K562 (cell line): ENCODE results near the gene EXOC4. TPM values are rescaled to one million over a fixed set of nuclear protein-coding genes. Genes with fewer than 3 reads are reported as not detected.

Experiments
- ATAC-seq: fragments of 200-7000 bp; cut with Tn5 transposase; 3 replicates; pipeline ENCODE4 v1.9.1; 2020; ENCODE audit warnings: moderate library complexity
- BruUV-seq: library from RNA; stranded (reverse); fragments of 400-500 nt; replicated peaks from 2 replicates; lab custom pipeline; 2021; lab: Mats Ljungman, UMichigan
- CTCF ChIA-PET: fragments of 300-600 bp; formaldehyde crosslinking; extraction: SDS; loops from one replicate; lab custom pipeline; 2021; ENCODE audit warnings: low intra/inter-chr PET ratio; lab: Yijun Ruan, JAX
- POLR2A ChIA-PET: fragments of 300-600, 350-650 bp; sonication (Branson Sonifier 250); formaldehyde crosslinking; extraction: SDS; loops from one replicate; lab custom pipeline; 2021; ENCODE audit warnings: antibody characterized with exemption, inconsistent platforms; lab: Yijun Ruan, JAX
- DNase-seq, 4 experiments: peaks; one replicate each; pipeline versions ENCODE4 v3.0.0 to v3.0.0-alpha.2; 2011 to 2018; ENCODE audit warnings: low spot score in 3 of 4, mixed read lengths in 3 of 4; ENCODE audit errors: extremely low read depth in 1 of 4
- FAIRE-seq: peaks from 2 replicates; lab custom pipeline; 2011; peaks lifted over from hg19 to GRCh38; lab: Jason Lieb, UNC
- H2AFZ ChIP-seq: 2 replicates; pipeline ENCODE4 v1.6.0; 2011; ENCODE audit warnings: low read depth, low read length, control low read depth, inconsistent platforms
- H3K27ac ChIP-seq: fragments of 200-600 bp; 3 replicates; pipeline ENCODE4 v1.8.0; 2011; ENCODE audit warnings: low read depth, mild to moderate bottlenecking, control low read depth, inconsistent platforms, low read length, moderate library complexity, mixed read lengths; ENCODE audit errors: extremely low read depth
- H3K27me3 ChIP-seq, 2 experiments: fragments of 300-600 bp in 1 of 2; 2 replicates in 1 of 2; 3 replicates in 1 of 2; pipeline versions ENCODE4 v1.6.0 to v1.8.0; 2011; ENCODE audit warnings: inconsistent platforms in 2 of 2, low read length in 2 of 2, mild to moderate bottlenecking in 1 of 2, mixed read lengths in 1 of 2, moderate library complexity in 1 of 2; ENCODE audit not compliant: control insufficient read depth in 2 of 2, insufficient read depth in 2 of 2
- H3K36me3 ChIP-seq: fragments of 300-600 bp; 3 replicates; pipeline ENCODE4 v1.8.0; 2011; ENCODE audit warnings: mild to moderate bottlenecking, low read length, inconsistent platforms; ENCODE audit not compliant: control insufficient read depth, insufficient read depth
- H3K4me1 ChIP-seq, 2 experiments: fragments of 200-600 bp in 1 of 2; replicated peaks in 1 of 2; 2 replicates in 1 of 2; 3 replicates in 1 of 2; pipeline versions ENCODE4 v1.5.1 to v1.8.0; 2011; ENCODE audit warnings: inconsistent platforms in 2 of 2, low read length in 2 of 2, mild to moderate bottlenecking in 1 of 2, mixed read lengths in 1 of 2, moderate library complexity in 1 of 2; ENCODE audit not compliant: control insufficient read depth in 2 of 2, insufficient read depth in 2 of 2
- H3K4me2 ChIP-seq: 2 replicates; pipeline ENCODE4 v1.6.1; 2011; ENCODE audit warnings: low read length, control low read depth, inconsistent platforms, mixed read lengths; ENCODE audit not compliant: insufficient read depth
- H3K4me3 ChIP-seq: fragments of 200-600 bp; sonication (generic), shearing (Covaris generic); 2 replicates; pipeline ENCODE4 v1.5.1; 2016; ENCODE audit warnings: control low read depth, inconsistent platforms
- H3K79me2 ChIP-seq: fragments of 200-600 bp; 3 replicates; pipeline ENCODE4 v1.8.0; 2011; ENCODE audit warnings: low read length, inconsistent platforms; ENCODE audit not compliant: control insufficient read depth, insufficient read depth
- H3K9ac ChIP-seq, 2 experiments: 2 replicates each; pipeline versions ENCODE4 v1.6.0 to v1.6.1; 2011; ENCODE audit warnings: low read depth in 2 of 2, low read length in 2 of 2, control low read depth in 1 of 2, inconsistent platforms in 1 of 2, mild to moderate bottlenecking in 1 of 2, mixed read lengths in 1 of 2; ENCODE audit not compliant: insufficient read depth in 1 of 2
- H3K9me1 ChIP-seq: one replicate; pipeline ENCODE4 v1.6.0; 2011; ENCODE audit warnings: inconsistent platforms, mild to moderate bottlenecking, low read length, moderate library complexity; ENCODE audit not compliant: control insufficient read depth, insufficient read depth
- H3K9me3 ChIP-seq: replicated peaks from 2 replicates; pipeline ENCODE4 v1.5.1; 2011; ENCODE audit warnings: low read depth, low read length, inconsistent platforms; ENCODE audit not compliant: control insufficient read depth, insufficient read depth
- H4K20me1 ChIP-seq: replicated peaks from 2 replicates; pipeline ENCODE4 v1.6.1; 2011; ENCODE audit warnings: low read length, inconsistent platforms, mixed read lengths; ENCODE audit not compliant: control insufficient read depth, insufficient read depth
- ZNF589 ChIP-seq: fragments of 200-800 bp; sonication (Bioruptor generic); IDR thresholded peaks from 2 replicates; pipeline ENCODE4 v1.6.1; 2016; ENCODE audit warnings: low read depth, missing genetic modification characterization, missing compliant biosample characterization
- WGBS: fragments of 100-300 bp; shearing (Covaris generic); methylation state at CpG from one replicate; pipeline ENCODE4 v1.1.6; 2016; ENCODE audit warnings: low coverage, mixed read lengths; ENCODE audit not compliant: insufficient coverage; ENCODE audit errors: missing lambda C conversion rate; 5-methylcytosine and 5-hydroxymethylcytosine counted together
- in situ Hi-C: fragments of 300-500 bp; cut with MboI; formaldehyde crosslinking; loops from 4 replicates; pipeline ENCODE4 v1.15.0; 2018; ENCODE audit warnings: inconsistent platforms, mixed read lengths
- intact Hi-C: fragments of 100-400 bp; cut with micrococcal nuclease; formaldehyde crosslinking; loops from 2 replicates; pipeline ENCODE4 v1.14.2; 2022
- polyA plus RNA-seq, 8 experiments: library from polyadenylated mRNA; depleted of rRNA in 4 of 8; stranded (reverse) in 5 of 8; unstranded in 3 of 8; fragments of >200 nt; fragmentation: Nextera tagmentation in 2 of 8; fragmentation: Illumina TruSeq in 1 of 8; extraction: Ambion mirVana in 2 of 8; extraction: Trizol in 1 of 8; gene quantifications; 2 replicates each; pipeline versions ENCODE4 v1.2.1 to v1.2.3, GENCODE V29; 2011 to 2014; ENCODE audit warnings: inconsistent platforms in 1 of 8, missing spikeins in 1 of 8
- total RNA-seq, 7 experiments: library from RNA; depleted of rRNA in 6 of 7; stranded (reverse); fragments of >200 nt in 6 of 7; fragmentation: Illumina TruSeq in 2 of 7; extraction: Trizol in 2 of 7; gene quantifications; 2 replicates each; pipeline versions ENCODE4 v1.2.1 to v1.2.3, GENCODE V29; 2011 to 2021; ENCODE audit warnings: low replicate concordance in 1 of 7
- TF ChIP-seq, protein P1 (sequence below): fragments of 150-350 bp; IDR thresholded peaks from 2 replicates; pipeline ENCODE4 v1.6.1; 2014; ENCODE audit warnings: low read depth, mild to moderate bottlenecking, low read length, borderline replicate concordance
- TF ChIP-seq, protein P2 (sequence below): fragments of 450-650 bp; IDR thresholded peaks from 2 replicates; pipeline ENCODE4 v1.6.1; 2016; ENCODE audit warnings: low read depth, mild to moderate bottlenecking, moderate library complexity
- TF ChIP-seq, protein P3 (sequence below): sonication (generic); formaldehyde crosslinking; IDR thresholded peaks from 2 replicates; pipeline ENCODE4 v1.8.0; 2022; ENCODE audit warnings: mild to moderate bottlenecking, low read depth, missing genetic modification reagents
- TF ChIP-seq, protein P4 (sequence below): fragments of 450-650 bp; IDR thresholded peaks from 2 replicates; pipeline ENCODE4 v1.7.0; 2016; ENCODE audit warnings: borderline replicate concordance

Gene EXOC4
- total and polyA plus RNA-seq, 9 of the 15 experiments (the other 6 are each of a cell fraction or from before 2014, with no cell fraction given): 18.5 to 73.1 (median 46.6) TPM

DNA sequence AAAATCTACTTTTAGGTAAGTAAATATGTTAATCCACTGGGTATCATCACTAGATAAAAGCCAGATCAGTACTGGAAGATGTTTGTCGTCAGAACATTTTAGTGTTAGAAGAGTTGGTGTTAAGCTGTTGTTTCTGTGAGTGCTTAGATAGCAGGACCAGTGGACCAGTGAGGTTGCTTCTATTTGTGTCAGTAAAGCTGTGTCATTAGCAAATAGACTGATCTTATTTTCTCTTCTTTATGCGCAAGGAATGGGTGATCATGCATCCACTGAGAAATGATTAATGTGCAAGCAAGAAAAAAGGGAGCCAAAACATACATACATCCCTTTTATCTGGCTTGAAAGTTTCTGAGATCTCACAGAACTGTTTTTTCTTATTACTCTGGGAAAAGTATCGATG lies 42.6 kb downstream of the EXOC4 start:
- Histone ChIP-seq H3K36me3 (peaks cover 11% of the 10 kb centered on the region; the same call in 1 of the 3 replicates), H3K9me1 (no peaks in the 10 kb centered on the region), H2AFZ (no peak overlapping the region), H3K27ac (no peak overlapping the region)
- 60% methylated on average over 3 of the region's 3 CpGs for WGBS
- CTCF ChIA-PET: no interaction called here
- no peak for ATAC-seq
- TF ChIP-seq, protein P1, sequence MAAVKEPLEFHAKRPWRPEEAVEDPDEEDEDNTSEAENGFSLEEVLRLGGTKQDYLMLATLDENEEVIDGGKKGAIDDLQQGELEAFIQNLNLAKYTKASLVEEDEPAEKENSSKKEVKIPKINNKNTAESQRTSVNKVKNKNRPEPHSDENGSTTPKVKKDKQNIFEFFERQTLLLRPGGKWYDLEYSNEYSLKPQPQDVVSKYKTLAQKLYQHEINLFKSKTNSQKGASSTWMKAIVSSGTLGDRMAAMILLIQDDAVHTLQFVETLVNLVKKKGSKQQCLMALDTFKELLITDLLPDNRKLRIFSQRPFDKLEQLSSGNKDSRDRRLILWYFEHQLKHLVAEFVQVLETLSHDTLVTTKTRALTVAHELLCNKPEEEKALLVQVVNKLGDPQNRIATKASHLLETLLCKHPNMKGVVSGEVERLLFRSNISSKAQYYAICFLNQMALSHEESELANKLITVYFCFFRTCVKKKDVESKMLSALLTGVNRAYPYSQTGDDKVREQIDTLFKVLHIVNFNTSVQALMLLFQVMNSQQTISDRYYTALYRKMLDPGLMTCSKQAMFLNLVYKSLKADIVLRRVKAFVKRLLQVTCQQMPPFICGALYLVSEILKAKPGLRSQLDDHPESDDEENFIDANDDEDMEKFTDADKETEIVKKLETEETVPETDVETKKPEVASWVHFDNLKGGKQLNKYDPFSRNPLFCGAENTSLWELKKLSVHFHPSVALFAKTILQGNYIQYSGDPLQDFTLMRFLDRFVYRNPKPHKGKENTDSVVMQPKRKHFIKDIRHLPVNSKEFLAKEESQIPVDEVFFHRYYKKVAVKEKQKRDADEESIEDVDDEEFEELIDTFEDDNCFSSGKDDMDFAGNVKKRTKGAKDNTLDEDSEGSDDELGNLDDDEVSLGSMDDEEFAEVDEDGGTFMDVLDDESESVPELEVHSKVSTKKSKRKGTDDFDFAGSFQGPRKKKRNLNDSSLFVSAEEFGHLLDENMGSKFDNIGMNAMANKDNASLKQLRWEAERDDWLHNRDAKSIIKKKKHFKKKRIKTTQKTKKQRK: no peak
- TF ChIP-seq, protein P2, sequence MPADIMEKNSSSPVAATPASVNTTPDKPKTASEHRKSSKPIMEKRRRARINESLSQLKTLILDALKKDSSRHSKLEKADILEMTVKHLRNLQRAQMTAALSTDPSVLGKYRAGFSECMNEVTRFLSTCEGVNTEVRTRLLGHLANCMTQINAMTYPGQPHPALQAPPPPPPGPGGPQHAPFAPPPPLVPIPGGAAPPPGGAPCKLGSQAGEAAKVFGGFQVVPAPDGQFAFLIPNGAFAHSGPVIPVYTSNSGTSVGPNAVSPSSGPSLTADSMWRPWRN: no peak
- TF ChIP-seq, protein P3, sequence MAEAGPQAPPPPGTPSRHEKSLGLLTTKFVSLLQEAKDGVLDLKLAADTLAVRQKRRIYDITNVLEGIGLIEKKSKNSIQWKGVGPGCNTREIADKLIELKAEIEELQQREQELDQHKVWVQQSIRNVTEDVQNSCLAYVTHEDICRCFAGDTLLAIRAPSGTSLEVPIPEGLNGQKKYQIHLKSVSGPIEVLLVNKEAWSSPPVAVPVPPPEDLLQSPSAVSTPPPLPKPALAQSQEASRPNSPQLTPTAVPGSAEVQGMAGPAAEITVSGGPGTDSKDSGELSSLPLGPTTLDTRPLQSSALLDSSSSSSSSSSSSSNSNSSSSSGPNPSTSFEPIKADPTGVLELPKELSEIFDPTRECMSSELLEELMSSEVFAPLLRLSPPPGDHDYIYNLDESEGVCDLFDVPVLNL (CRISPR knock-in tag): no peak
- TF ChIP-seq ZNF589 (CRISPR knock-in tag): no peak
- TF ChIP-seq, protein P4, sequence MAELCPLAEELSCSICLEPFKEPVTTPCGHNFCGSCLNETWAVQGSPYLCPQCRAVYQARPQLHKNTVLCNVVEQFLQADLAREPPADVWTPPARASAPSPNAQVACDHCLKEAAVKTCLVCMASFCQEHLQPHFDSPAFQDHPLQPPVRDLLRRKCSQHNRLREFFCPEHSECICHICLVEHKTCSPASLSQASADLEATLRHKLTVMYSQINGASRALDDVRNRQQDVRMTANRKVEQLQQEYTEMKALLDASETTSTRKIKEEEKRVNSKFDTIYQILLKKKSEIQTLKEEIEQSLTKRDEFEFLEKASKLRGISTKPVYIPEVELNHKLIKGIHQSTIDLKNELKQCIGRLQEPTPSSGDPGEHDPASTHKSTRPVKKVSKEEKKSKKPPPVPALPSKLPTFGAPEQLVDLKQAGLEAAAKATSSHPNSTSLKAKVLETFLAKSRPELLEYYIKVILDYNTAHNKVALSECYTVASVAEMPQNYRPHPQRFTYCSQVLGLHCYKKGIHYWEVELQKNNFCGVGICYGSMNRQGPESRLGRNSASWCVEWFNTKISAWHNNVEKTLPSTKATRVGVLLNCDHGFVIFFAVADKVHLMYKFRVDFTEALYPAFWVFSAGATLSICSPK: no peak
- TF ChIP-seq, all 486 proteins: peak for 0
- in situ Hi-C loops (no loop called here), intact Hi-C loops (no loop called here)
- Histone ChIP-seq H3K9ac (no peak overlapping the region), H3K9me3 (no peaks in the 10 kb centered on the region), H3K27me3 (no peaks in the 10 kb centered on the region), H3K4me1 (no peaks in the 10 kb centered on the region), H3K4me2 (no peak overlapping the region), H4K20me1 (no peaks in the 10 kb centered on the region), H3K4me3 (no peak overlapping the region), H3K79me2 (peaks cover 3% of the 10 kb centered on the region; the same call in 1 of the 3 replicates)
- BruUV-seq: no TSS peak
- FAIRE-seq: no peak
- no peak for DNase-seq
- POLR2A ChIA-PET: interaction anchor here (1.4 to 1.8 kb wide), 2 partner anchors 8 to 28 kb away, joined by 4 to 5 read pairs; no protein-coding TSS in a partner anchor
